ENCODE measurements around the gene CCR2.

DNA sequence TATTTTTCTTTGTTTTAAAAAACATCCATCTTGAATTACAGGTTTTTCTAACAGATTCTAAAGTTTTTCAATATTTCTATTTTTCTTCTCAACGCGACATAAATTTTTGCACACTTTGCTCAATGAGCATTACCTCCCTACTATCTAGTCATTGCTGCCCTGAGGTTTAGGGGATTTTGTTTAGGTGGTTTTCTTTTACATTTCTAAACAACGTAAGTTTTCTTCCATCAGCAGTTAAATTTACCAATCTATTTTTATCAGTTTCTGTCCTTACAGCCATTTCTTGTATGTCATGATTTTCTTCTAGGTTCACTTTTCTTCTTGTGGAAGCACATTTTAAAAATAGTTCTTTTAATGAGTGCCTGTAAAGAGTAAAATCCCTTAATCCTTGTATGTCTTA, 49.2 kb upstream of the CCR2 start:
- TF ChIP-seq, protein P1, sequence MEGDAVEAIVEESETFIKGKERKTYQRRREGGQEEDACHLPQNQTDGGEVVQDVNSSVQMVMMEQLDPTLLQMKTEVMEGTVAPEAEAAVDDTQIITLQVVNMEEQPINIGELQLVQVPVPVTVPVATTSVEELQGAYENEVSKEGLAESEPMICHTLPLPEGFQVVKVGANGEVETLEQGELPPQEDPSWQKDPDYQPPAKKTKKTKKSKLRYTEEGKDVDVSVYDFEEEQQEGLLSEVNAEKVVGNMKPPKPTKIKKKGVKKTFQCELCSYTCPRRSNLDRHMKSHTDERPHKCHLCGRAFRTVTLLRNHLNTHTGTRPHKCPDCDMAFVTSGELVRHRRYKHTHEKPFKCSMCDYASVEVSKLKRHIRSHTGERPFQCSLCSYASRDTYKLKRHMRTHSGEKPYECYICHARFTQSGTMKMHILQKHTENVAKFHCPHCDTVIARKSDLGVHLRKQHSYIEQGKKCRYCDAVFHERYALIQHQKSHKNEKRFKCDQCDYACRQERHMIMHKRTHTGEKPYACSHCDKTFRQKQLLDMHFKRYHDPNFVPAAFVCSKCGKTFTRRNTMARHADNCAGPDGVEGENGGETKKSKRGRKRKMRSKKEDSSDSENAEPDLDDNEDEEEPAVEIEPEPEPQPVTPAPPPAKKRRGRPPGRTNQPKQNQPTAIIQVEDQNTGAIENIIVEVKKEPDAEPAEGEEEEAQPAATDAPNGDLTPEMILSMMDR (conservative IDR thresholded peaks at IDR 0.05): no peak
- no peak for TF ChIP-seq EZH2 (IDR thresholded peaks at IDR 0.05; ENCODE audit: low read depth)
